ENCODE data around the gene C18orf63.

C18orf63 gene

DNA sequence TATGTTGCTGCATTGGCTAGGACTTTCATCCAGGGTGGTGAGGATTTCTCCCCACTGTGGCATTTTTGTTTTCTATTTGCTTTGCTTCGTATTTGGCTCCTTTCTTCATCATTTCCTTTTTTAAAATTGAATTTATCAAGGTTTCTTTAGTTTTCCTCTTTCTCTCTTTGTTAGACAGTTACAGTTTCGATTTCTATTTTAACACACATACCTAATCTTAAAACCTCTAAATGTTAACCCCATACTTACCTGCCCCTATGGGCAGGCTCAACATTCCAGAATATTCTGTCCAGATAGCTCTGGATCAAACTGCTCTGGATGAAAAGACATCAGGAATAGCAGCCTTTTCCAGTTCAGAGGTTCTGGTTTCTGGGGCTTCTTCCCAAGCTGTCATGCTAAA is 92.2 kb downstream of the C18orf63 start:
- DNase-seq, result no peak

Data from hypothalamus (tissue), 51 donors.